Pons (tissue), 1 donor: ENCODE results near the gene TMEM242.
"Not testable (repeated sequence)": the region's sequence is repeated elsewhere in the genome, so short reads cannot be mapped to it uniquely, and the experiment has no call there.

Source experiments
- DNase-seq: peaks from one replicate; pipeline ENCODE4 v3.0.0-alpha.2; 2016; ENCODE audit warnings: low spot score

The TMEM242 gene

GRCh38 chr6:157323966-157324300 lies 614 bp upstream of the TMEM242 start:
- no peak for DNase-seq

GRCh38 chr6:157322792-157323254 lies 496 bp downstream of the TMEM242 start:
- DNase-seq = peak; percentile 61

GRCh38 chr6:157316871-157317814 lies 6.2 kb downstream of the TMEM242 start:
- DNase-seq = peak; percentile 79

- DNase-seq = peak; percentile 91
Observed at GRCh38 chr6:157314705-157315321, 8.5 kb downstream of the TMEM242 start.

GRCh38 chr6:157313531-157314467 lies 9.5 kb downstream of the TMEM242 start:
- no peak for DNase-seq

- no peak for DNase-seq
Observed at GRCh38 chr6:157312757-157313156, 10.6 kb downstream of the TMEM242 start.

GRCh38 chr6:157310693-157311092 lies 12.6 kb downstream of the TMEM242 start:
- not testable (repeated sequence) for DNase-seq

- DNase-seq = no peak
Observed at GRCh38 chr6:157307661-157308060, 15.7 kb downstream of the TMEM242 start.

GRCh38 chr6:157305670-157306653 lies 17.4 kb downstream of the TMEM242 start:
- DNase-seq = no peak

GRCh38 chr6:157304899-157305663 lies 18.2 kb downstream of the TMEM242 start:
- DNase-seq = peak; percentile 36

- no peak for DNase-seq
Observed at GRCh38 chr6:157302736-157303135, 20.6 kb downstream of the TMEM242 start.

GRCh38 chr6:157300436-157300835 lies 22.9 kb downstream of the TMEM242 start:
- no peak for DNase-seq

GRCh38 chr6:157300006-157300405 lies 23.3 kb downstream of the TMEM242 start:
- DNase-seq = no peak

- DNase-seq = no peak
Observed at GRCh38 chr6:157298216-157298724, 25.0 kb downstream of the TMEM242 start.

GRCh38 chr6:157294654-157295053 lies 28.7 kb downstream of the TMEM242 start:
- DNase-seq = no peak

GRCh38 chr6:157293780-157294179 lies 29.5 kb downstream of the TMEM242 start:
- DNase-seq = no peak

GRCh38 chr6:157292202-157292601 lies 31.1 kb downstream of the TMEM242 start:
- DNase-seq = no peak

- no peak for DNase-seq
Observed at GRCh38 chr6:157291356-157291755, 32.0 kb downstream of the TMEM242 start.

- no peak for DNase-seq
Observed at GRCh38 chr6:157290797-157291196, 32.5 kb downstream of the TMEM242 start.

- no peak for DNase-seq
Observed at GRCh38 chr6:157289764-157290163, 33.6 kb downstream of the TMEM242 start.
